HG03159 (cell line): ENCODE measurements around the gene COL12A1.

ENCODE experiments used
- ATAC-seq: cut with Tn5 transposase; IDR thresholded peaks from one replicate; pipeline ENCODE4 v1.9.1; 2021; ENCODE audit warnings: mild to moderate bottlenecking, moderate library complexity; ENCODE audit not compliant: unreplicated experiment

Gene COL12A1

DNA sequence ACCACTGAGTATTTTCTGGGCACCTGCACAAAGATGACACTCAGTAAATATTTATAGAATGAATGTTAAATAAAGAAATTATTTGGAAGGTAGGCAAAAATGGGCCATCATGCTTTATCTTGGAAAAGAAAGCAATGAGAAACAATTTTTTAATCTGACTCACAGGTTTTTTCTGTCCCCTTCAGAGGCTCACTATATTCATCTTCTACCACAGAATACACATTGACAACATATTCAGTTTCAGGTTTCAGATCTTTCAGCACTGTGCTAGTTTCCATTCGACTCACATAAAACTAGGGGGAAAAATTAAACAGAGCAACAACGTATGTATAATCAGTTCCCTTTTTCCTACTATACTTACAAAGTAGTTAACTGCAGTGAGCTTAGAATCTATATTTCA, 58.3 kb downstream of the COL12A1 start:
- peak; percentile 96 for ATAC-seq

DNA sequence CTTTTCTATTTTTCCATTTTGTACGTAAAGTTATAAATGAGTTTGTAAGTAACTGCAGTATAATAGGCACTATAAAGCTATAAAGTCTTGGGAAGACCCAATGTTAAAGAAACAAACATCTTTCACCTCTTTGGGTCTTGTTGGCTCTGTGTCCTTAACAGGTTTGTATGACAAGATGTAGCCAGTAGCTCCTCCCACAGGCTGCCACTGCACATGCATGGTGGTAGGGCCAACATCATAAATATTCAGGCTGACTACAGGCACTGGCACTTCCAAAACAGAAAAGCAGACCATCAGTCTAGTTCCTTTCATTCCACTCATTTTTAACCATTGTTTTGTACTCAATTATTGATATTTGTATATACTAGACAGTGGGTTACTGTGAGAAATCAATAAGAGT, 59.9 kb downstream of the COL12A1 start:
- no peak for ATAC-seq

GRCh38 chr6:75145211-75145610, 60.6 kb downstream of the COL12A1 start:
- no peak for ATAC-seq

DNA sequence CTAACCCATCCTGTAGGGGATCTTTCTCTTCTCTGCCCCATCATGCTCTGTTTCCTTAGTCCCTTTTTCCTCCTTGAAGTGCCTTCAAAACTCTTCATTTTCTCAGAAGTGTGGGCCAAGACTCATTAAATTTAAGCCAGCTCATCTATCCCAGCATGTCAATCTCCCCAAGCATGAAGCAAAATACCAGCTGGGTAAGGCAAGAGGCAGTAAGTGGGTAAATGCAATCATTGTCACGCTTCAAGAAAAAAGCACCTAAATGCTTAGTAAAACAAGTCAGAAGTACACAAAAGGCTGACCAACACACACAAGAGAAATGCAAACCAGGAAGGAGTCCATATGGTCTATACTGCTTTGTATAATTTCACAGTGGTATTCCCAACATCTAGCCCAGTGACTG, 61.5 kb downstream of the COL12A1 start:
- no peak for ATAC-seq

DNA sequence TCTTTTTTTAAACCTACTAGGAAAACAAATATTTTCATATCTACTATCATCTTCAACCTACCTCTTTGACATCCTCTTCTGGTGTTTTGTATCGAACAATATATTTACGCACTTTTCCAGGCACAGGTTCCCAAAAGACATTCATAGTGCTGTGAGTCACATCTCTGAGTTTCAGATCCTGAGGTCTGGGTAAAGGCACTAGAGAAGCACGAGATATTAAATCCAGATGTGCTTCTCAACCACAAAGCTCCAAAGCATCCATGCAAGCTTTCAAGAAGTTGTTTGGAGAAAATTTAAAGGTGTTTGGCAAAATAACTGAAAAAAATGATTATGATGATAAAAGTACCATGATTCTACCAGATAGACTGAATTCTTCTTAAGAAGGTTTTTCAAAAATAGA, 62.7 kb downstream of the COL12A1 start:
- ATAC-seq: no peak

GRCh38 chr6:75142721-75143120, 63.1 kb downstream of the COL12A1 start:
- ATAC-seq: no peak

DNA sequence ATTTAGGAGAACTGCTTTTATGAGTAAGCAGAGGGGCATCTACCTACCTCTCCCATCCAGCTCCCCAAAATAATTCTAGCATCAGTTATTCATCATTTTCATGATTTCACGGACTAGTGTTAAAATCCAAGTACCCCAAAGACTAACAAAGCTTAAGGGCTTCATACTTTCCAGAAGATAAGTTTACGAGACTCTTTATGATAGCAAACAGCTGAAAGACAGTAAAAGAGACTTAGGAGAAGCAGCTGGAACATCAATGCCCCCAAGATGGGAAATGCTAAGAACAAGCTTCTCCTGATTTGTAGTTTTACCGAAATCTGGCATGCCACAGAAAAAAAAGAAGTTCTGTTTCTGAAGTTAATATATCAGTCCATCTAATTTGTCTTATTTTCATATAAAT, 70.0 kb downstream of the COL12A1 start:
- ATAC-seq: no peak

DNA sequence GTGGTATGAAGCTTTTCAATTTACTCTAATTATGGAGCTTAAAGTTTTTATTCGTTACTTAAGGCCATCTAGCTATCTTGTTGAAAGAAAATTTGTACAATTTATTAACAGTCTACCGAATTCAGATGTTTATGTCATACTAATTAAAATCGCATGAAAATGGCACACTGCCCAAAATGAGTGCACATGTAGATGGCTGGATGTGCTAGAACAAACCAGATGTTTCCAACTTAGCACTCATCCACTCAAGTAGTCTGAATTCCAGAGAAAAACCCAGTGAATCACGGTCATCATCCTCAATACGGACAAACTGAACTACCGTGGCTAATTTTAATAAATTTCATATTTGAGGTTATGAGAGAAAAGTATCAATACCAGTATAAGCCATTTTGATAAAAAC, 70.4 kb downstream of the COL12A1 start:
- no peak for ATAC-seq

DNA sequence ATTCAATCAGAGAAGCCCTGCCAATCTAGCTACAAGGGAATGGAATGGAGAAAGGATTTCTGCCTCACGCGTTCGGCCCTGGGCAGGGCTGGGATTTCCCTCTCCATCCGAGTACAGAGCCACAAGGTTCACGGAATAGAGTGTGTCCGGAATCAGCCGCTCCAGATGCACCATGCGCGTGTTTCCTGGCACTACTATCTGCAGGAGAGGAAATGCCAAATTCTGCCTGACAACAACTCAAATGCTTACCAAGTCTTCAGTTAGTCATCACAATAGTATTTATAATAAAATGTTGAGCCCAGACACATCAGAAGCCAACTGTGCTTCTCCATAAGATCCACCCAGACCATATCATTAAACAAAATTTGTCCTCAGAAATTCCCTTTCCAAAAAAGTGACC, 75.1 kb downstream of the COL12A1 start:
- no peak for ATAC-seq

DNA sequence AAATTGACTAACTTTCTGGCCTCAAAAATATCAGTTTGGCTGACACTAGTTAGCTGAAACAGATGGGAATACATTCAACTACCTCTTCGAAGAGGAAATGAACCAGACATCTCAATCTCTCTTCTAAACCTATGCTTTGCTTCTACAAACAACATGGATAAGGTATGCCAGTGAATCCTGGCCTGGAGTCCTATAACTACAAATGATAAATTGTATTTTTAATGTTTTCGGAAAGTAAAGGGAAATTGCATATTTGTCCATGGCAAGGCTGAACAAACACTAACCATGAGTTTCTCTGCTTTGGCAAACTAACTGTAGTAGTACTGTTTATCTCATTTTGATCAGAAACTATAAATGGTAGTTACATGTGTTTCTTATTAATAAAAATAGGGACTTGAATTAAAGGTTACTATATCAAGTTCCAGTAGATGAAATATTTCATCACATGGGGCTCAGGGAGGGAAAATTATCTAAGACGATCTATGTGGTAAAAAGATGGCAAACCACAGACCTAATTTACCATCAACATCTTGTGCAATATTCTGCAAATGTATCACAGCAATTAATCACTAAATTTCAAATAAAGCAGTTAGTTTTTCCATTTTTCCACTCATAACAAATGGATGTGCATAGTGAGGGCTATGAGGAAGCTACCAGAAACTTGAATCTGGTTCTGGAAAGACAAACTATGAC, 76.8 kb downstream of the COL12A1 start:
- no peak for ATAC-seq

DNA sequence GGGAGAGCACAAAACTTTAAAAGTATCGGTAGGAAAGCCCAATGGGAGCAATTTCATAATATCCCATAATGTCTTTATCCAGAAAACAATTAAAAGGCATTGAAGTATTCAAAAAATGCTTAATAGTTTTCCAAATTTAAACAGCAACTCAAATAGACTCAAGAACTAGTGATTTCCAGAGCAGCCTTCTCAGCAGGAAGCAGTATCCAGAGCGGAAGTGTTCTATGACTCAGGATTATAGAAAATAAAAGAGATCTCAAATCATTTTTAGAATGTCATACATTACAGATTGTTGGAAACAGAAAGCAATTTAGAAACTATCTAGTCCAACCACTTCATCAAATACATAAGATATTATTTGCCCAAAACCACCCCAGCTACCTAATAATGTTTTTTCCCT, 79.3 kb downstream of the COL12A1 start:
- ATAC-seq: no peak

- no peak for ATAC-seq
Measured at GRCh38 chr6:75124983-75125382, 80.9 kb downstream of the COL12A1 start.

DNA sequence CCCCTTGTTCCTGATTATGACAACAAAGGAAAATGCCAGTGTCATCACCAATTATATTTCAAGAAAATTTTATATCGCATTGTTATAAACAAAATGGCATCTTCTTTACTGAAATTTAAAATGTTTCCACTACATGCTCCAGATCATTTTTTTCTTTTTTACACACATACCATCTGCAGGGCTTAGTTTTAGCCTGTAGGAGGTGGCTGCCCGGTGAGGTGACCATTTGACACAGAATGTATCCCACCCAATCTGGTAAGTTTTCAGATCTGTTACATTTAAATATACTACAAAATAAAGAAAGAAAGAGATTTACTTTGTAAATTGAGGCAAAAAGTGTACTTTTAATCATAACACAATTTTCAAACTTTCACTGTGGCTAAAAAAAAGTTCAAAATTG, 81.8 kb downstream of the COL12A1 start:
- no peak for ATAC-seq

GRCh38 chr6:75118925-75119515, 86.8 kb downstream of the COL12A1 start:
- no peak for ATAC-seq

DNA sequence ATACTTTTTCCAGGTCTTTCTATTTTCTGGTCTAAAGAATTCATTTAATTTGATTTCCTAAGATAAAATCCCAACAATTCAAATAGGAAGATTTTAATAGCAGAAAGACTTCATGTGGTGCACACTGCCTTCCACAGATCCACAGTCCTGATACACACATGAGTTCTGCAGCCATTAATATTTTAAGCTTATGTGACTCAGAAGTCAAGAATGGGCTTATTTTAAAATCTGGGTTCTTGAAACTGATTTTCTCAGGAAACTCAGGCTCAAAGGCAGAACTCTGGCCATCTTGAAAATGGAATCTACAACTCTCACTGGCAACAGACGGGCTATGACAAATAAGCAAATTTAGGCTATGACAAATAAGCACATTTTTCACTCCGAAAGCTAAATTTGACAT, 88.2 kb downstream of the COL12A1 start:
- no peak for ATAC-seq

DNA sequence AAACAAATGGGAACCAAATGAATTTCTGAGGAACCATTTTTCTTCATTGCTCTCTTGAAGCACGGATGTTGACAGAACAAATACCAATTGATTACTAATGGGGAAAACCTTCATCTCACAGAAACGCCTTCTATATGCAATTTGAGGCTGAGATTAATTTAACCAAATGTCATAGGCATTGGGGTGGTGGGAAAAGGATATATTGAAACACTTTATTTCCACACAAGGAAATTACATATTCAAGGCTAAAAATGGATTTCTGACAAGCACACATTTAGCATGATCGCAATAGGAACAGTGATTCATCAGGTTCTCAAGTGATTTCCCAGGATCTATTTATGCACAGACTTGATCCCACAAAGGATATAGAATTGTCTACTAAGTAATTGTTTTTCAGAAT, 88.9 kb downstream of the COL12A1 start:
- ATAC-seq: no peak

DNA sequence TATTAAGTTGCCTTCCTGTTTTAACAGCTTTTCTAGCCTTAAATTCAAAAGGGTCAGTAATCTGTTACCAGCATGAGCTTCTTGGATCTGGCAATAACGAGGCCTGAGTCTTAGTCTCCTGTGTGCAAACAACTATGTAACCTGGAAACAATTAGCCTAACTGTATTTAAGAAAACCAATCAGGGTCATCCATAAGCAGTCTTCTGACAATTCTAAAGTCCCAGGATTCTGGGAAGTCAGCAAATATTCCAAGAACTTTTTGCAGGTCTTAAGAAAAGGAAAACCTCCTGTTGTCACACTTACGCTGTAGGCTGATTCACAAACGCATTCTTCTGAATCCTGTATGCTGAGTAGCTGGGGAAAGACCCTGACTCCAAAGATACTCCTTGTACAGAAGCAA, 90.4 kb downstream of the COL12A1 start:
- ATAC-seq: no peak

DNA sequence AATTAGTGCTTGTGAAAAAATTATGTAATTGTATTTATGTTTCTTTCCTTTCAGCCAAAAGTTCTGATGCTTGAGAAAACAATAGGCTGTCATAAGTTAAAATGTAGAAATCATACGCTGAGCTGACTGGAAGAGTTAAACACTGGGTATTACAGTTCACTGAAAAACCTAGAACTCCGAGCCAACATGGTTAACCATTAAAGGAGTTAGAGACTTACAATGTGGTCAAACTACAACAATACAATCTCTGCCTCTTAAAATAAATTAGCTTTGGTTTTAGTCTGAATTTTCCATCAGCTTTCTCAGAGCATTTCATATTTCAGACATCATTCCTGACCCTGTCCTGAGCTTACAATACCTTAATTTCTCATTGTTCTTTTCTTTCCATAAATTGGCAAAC, 91.0 kb downstream of the COL12A1 start:
- ATAC-seq: no peak

GRCh38 chr6:75114195-75114594, 91.7 kb downstream of the COL12A1 start:
- no peak for ATAC-seq

DNA sequence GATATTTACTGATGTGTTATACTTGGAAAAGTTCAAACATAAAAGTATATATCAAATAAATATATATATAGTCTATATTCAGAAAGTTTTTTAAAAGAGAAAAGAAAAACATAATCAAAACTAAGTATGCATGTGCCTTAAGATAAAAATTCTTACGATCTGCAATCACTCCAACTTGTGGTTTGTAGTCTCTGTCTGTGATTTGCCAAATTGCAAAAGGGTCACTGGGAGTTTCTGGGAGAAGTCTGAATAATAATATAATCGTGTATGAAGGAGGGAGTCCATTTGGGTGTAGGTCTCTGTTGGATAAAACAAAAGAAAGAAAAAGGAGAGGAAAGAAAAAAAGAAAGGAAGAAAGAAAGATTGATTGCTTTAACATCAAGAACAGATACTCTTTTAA, 92.4 kb downstream of the COL12A1 start:
- no peak for ATAC-seq

DNA sequence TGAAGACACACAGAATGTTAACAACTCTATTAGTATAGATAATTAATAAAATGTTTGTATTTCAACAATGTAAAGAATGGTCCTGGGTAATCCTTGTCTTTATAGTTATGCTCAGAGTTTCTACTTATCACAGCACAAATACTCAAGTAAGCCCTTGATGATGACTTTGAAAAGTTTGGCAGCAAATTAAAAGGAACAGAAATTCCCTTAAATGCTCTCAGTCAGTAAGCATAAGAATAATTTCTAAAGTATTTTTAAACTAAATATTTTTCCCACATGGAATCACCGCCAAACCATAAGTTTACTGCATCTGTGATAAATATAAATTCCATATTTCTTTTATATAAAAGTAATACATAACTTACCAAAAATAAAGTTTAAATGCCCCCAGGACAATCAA, 96.1 kb downstream of the COL12A1 start:
- ATAC-seq: no peak

DNA sequence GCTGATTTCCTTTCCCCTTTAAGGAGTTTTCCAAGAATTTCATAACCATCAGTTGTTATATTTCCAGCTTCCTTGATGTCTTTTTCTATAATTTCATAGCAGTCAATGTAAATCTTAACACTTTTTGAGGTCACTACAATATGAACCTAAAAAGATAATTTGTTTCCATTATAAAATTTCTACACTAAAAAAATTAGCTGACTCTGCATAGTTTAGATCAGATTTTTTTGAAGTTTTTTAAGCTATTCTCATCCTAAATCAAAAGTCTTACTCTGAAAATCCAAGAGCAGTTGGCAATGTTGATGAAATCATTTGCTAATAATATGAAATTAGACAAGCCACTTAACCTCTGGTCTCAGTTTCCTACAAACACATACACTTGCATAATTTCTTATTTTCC, 96.8 kb downstream of the COL12A1 start:
- no peak for ATAC-seq

GRCh38 chr6:75108333-75108974, 97.4 kb downstream of the COL12A1 start:
- ATAC-seq: no peak
